Measurements from ENCODE around the gene BCL10.

BCL10 gene

DNA sequence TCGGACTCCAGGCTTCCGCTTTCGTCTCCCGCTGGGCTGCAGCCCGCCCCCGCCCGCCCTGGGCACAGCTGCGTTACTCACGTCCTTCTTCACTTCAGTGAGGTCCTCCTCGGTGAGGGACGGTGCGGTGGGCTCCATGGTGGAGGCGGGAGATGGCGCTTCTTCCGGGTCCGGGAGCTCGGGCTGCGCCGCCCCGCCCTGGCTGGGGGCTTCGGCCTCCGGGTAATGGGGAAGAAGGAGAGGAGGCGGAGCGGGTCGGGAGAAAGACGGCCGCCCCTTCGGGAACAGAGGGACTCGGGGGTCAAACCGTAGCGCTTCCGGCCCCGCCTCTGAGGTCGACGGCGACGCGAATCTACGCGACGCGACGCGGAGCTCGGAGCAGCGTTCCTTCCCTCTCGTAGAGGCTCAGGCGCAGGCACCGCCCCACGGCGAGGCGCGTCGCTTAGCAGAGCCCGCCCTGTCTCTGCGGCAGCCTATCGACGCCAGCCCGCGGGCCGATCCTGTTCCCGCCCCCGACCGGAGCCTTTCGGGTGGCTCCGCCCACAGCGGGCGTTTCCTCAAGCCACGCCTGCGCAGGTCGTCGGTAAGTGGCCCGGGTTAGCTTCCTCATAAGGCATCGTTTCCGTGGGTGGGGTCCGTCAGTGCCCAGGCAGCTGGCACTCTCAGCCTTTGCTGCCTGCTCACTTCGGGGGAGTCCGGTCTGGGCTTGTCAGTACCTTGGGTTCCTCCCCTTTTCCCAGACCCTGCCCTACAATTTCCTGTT lies at the start of gene BCL10:
TSS of gene BCL10 (minus strand) at position 418 of the 763 bp plus-strand sequence. CDS start at position 138, 280 bp downstream.
- DNase-seq (ENCODE audit: low spot score): peak; percentile 99

GRCh38 chr1:85325920-85326319 lies 49.5 kb upstream of the BCL10 start:
- DNase-seq (ENCODE audit: low spot score): peak; percentile 65

- no peak for DNase-seq (ENCODE audit: low spot score)
Measured at GRCh38 chr1:85323770-85324169, 47.3 kb upstream of the BCL10 start.

DNA sequence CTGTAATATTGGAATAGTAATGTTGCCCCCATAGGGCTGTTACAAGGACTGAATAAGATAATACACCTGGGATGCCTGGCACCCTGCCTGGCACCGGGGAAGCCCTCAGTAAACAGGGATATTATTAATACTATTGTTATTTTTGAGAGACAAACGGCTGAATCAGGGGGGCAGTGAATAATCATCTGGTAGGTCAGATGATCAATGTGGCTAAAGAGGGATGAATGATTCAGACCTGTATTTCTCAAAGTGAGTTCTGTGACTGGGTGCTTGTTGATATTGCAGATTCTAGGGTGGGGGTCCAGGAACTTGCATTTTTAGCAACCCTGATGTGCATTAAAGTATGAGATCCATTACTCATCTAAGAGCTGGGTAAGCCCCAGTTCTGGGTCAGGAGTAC lies 46.2 kb upstream of the BCL10 start:
- no peak for DNase-seq (ENCODE audit: low spot score)

- no peak for DNase-seq (ENCODE audit: low spot score)
Measured at GRCh38 chr1:85321237-85321964, 45.0 kb upstream of the BCL10 start.

GRCh38 chr1:85320371-85321131 lies 44.1 kb upstream of the BCL10 start:
- no peak for DNase-seq (ENCODE audit: low spot score)

GRCh38 chr1:85319931-85320330 lies 43.5 kb upstream of the BCL10 start:
- no peak for DNase-seq (ENCODE audit: low spot score)

GRCh38 chr1:85319491-85319890 lies 43.1 kb upstream of the BCL10 start:
- no peak for DNase-seq (ENCODE audit: low spot score)

DNA sequence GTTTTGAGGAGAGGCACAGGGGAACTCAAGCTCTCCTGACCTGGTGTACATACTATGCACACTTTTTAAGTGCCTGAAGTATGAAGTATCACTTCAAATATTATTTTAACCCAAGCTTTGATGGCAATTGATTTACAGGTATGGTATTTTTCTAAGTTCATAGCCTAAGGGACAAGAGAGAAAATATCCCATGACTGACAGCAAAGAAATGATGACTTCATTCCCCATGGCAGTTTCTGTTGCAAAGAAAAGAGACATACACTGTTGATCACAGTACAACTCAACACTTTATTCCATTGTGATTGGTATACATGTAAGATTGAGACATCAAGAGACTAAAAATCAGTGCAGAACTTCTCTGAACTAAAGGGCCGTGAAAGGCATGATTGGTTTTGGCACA lies 41.8 kb upstream of the BCL10 start:
- no peak for DNase-seq (ENCODE audit: low spot score)

DNA sequence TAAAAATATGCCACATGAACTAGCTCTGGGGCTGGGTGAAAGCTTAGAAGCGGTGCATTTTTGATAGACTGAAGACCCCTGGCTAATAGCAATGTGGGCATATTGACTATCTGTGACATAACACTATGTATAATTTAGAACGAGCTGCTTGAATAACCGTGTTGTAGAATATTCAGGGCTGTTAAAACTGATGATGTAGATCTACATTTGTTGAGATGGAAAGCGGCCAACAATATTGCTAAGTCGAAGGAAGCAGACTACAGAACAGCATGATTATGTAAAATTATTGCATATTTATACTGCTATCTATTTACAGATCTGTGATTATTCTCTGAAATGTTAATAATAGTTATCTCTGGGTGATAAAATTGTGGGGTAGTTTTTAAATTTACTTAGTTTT lies 41.1 kb upstream of the BCL10 start:
- no peak for DNase-seq (ENCODE audit: low spot score)

DNA sequence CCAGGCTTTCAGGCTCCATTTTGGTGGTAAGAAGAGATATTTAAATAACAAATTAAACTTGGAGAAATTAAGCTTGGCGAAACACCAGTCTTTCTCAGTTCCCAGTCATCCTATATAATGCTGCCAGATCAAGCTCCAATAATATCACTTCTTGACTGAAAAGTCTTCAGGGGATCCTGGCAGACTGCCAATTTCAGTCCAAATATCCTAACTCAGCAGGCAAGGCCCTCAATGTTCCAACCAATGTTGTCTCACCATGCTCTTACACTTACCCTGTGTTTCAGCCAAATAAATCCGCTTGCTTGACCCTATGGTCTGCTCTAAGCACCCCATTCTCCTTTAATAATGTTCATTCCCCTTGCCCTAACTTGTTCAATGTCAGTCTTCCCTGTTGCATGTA lies 39.9 kb upstream of the BCL10 start:
- no peak for DNase-seq (ENCODE audit: low spot score)

GRCh38 chr1:85315789-85316188 lies 39.4 kb upstream of the BCL10 start:
- no peak for DNase-seq (ENCODE audit: low spot score)

- DNase-seq (ENCODE audit: low spot score): no peak
Measured at GRCh38 chr1:85314726-85315125, 38.3 kb upstream of the BCL10 start.

GRCh38 chr1:85313888-85314696 lies 37.7 kb upstream of the BCL10 start:
- DNase-seq (ENCODE audit: low spot score): no peak

DNA sequence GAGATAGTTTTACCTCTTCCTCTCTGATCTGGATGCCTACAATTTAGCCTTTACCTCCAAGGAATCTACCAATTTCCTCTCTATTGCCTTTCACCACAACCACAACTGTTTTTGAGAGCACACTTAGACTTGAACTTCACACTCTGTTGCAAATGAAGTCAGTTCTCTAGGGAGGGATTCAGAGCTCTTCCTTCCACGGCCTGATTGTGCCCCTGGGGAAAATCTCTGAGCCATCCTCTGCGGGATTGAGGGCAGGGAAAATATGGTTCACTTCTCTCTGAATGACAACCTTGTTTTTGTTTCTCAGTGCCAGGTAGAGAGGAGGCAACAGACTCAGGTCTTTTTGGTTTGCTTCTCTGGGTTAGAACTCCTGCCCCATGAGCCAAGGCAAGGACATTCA lies 35.4 kb upstream of the BCL10 start:
- no peak for DNase-seq (ENCODE audit: low spot score)

DNA sequence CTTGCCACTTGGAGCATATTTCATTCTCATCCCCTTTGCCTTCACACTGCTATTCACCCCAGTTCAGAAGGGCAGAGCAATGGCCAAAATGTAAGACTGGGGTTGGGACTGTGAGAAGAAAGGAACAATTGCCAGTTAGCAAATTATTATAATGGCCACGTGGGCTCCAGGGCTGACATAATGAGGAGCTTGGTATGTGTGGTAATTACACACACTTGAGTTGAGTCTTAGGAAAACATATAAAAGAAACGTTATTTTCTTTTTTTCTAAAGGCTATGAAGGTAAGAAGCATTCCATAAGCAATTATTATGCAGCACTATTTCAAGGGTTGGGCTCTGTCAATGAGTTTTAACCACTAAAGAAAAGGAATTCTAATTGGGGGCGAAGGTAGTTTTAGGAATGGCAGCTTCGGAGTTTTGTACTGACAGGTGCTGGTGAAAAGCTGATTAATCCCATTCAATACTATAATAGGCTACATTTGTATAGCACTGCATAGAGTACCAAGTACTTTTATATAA lies 32.5 kb upstream of the BCL10 start:
- no peak for DNase-seq (ENCODE audit: low spot score)

GRCh38 chr1:85307987-85308832 lies 31.8 kb upstream of the BCL10 start:
- DNase-seq (ENCODE audit: low spot score): peak; percentile 87

DNA sequence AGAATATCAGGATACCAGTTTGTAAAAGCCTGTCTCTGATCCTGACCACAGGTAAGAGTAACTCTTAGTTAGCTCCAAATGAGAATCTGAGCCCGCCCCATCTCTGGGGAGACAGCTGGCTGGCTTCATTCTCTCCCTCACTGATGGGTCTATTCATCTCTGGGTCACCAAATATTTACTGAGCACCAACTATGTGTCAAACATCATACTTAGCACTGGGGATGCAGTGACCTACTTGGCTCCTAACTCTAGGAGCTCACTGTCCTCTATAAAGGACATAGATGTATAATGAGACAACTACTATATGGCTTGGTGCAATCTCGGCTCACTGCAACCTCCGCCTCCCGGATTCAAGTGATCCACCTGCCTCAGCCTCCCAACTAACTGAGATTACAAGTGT lies 29.8 kb upstream of the BCL10 start:
- no peak for DNase-seq (ENCODE audit: low spot score)

GRCh38 chr1:85303440-85304162 lies 27.2 kb upstream of the BCL10 start:
- DNase-seq (ENCODE audit: low spot score): no peak

GRCh38 chr1:85300140-85300539 lies 23.7 kb upstream of the BCL10 start:
- DNase-seq (ENCODE audit: low spot score): no peak

All from LoVo (cell line).